MM.1S (cell line): ENCODE data around the gene MLLT1.

Source experiments
- EZH2 ChIP-seq: fragments of 300-600 bp; sonication (generic); optimal IDR thresholded peaks from 2 replicates; pipeline ENCODE3; 2017; ENCODE audit warnings: low read depth, mild to moderate bottlenecking, antibody characterized with exemption, low read length, mixed read lengths
- EZH2phosphoT487 ChIP-seq: fragments of 300-600 bp; sonication (generic); IDR thresholded peaks from 2 replicates; pipeline ENCODE4 v1.6.1; 2018; ENCODE audit warnings: antibody characterized with exemption, low read length
- TF ChIP-seq, protein P1 (sequence below): fragments of 300-600 bp; sonication (generic); IDR thresholded peaks from 2 replicates; pipeline ENCODE4 v1.5.1; 2016; ENCODE audit warnings: antibody characterized with exemption, low read length, mixed read lengths

DNA sequence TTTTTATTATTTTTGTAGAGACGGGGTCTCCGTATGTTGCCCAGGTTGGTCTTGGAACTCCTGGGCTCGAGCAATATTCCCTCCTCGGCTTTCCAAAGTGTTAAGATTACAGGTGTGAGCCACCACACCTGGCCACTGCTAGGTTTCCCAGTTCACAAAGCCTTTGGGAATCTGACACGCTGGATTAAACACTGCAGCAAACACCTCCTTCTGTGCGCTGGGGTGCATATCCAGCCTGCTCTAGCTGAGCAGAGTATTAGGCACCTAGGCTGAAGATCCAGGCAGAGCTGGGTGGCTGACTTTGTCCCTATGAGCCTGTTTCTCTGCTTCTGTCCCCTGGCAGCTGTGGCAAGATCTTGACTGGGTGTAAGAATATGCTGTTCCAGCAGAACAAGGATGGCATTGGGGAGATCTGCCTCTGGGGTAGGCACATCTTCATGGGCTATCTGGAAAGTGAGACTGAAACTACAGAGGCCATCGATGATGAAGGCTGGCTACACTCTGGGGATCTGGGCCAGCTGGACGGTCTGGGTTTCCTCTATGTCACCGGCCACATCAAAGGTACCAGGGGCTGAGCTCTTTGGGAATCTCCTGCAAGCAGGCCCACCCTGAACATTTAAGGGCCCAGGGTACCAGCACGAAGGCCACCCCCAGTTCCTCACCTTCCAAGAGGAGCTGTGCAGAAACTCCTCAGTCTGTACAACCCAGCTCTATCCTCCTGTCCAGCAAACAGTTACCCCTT is 94.5 kb downstream of the MLLT1 start:
- TF ChIP-seq, protein P1, sequence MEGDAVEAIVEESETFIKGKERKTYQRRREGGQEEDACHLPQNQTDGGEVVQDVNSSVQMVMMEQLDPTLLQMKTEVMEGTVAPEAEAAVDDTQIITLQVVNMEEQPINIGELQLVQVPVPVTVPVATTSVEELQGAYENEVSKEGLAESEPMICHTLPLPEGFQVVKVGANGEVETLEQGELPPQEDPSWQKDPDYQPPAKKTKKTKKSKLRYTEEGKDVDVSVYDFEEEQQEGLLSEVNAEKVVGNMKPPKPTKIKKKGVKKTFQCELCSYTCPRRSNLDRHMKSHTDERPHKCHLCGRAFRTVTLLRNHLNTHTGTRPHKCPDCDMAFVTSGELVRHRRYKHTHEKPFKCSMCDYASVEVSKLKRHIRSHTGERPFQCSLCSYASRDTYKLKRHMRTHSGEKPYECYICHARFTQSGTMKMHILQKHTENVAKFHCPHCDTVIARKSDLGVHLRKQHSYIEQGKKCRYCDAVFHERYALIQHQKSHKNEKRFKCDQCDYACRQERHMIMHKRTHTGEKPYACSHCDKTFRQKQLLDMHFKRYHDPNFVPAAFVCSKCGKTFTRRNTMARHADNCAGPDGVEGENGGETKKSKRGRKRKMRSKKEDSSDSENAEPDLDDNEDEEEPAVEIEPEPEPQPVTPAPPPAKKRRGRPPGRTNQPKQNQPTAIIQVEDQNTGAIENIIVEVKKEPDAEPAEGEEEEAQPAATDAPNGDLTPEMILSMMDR: no peak
- TF ChIP-seq EZH2phosphoT487 (no peak), EZH2 (no peak)
